Suprapubic skin (tissue), 4 donors: ENCODE data around the gene NDUFV1. TPM values are rescaled to one million over a fixed set of nuclear protein-coding genes. Genes with fewer than 3 reads are reported as not detected.

ENCODE experiments used
- DNase-seq, 2 donors: peaks; one replicate each; pipeline ENCODE4 v3.0.0-alpha.2; 2019; ENCODE audit warnings: low spot score in 2 of 2
- H3K27ac ChIP-seq: fragments of 200-600 bp; sonication (generic); one replicate; pipeline ENCODE4 v1.5.1; 2019
- H3K27me3 ChIP-seq: fragments of 200-600 bp; sonication (generic); one replicate; pipeline ENCODE4 v1.5.1; 2019
- H3K36me3 ChIP-seq: fragments of 200-600 bp; sonication (generic); one replicate; pipeline ENCODE4 v1.5.1; 2019
- H3K4me1 ChIP-seq: fragments of 200-600 bp; sonication (generic); one replicate; pipeline ENCODE4 v1.5.1; 2019
- H3K4me3 ChIP-seq: fragments of 200-600 bp; sonication (generic); one replicate; pipeline ENCODE4 v1.5.1; 2019; ENCODE audit warnings: mild to moderate bottlenecking
- H3K9me3 ChIP-seq: fragments of 200-600 bp; sonication (generic); one replicate; pipeline ENCODE4 v1.5.1; 2019
- EP300 ChIP-seq: sonication (generic); formaldehyde crosslinking; IDR thresholded peaks from one replicate; pipeline ENCODE4 v1.6.1; 2017; ENCODE audit warnings: antibody characterized with exemption
- POLR2A ChIP-seq, 2 donors: fragments of 450-650 bp; IDR thresholded peaks; one replicate each; pipeline ENCODE4 v1.6.1; 2017; ENCODE audit warnings: antibody characterized with exemption in 2 of 2, mild to moderate bottlenecking in 2 of 2, moderate library complexity in 2 of 2
- POLR2AphosphoS5 ChIP-seq, 3 donors: sonication (generic); formaldehyde crosslinking; IDR thresholded peaks; one replicate each; pipeline ENCODE4 v1.6.1; 2017; ENCODE audit warnings: antibody characterized with exemption in 3 of 3
- WGBS: methylation state at CpG from one replicate; pipeline ENCODE4 v1.1.5; 2018; 5-methylcytosine and 5-hydroxymethylcytosine counted together
- total RNA-seq, 4 donors: library from RNA; depleted of rRNA; stranded (reverse); fragments of >200 nt; gene quantifications; one replicate each; pipeline ENCODE4 v1.1.0, GENCODE V29; 2016
- TF ChIP-seq, protein P1 (sequence below), 2 donors: fragments of 200-600 bp in 1 of 2; fragments of 450-650 bp in 1 of 2; sonication (generic) in 1 of 2; IDR thresholded peaks; one replicate each; pipeline ENCODE4 v1.5.1; 2016 to 2019; ENCODE audit warnings: antibody characterized with exemption in 2 of 2, mild to moderate bottlenecking in 1 of 2, moderate library complexity in 1 of 2

Gene NDUFV1
- total RNA-seq, 4 donors from 2014 or later = 200 to 361 (median 275) TPM

DNA sequence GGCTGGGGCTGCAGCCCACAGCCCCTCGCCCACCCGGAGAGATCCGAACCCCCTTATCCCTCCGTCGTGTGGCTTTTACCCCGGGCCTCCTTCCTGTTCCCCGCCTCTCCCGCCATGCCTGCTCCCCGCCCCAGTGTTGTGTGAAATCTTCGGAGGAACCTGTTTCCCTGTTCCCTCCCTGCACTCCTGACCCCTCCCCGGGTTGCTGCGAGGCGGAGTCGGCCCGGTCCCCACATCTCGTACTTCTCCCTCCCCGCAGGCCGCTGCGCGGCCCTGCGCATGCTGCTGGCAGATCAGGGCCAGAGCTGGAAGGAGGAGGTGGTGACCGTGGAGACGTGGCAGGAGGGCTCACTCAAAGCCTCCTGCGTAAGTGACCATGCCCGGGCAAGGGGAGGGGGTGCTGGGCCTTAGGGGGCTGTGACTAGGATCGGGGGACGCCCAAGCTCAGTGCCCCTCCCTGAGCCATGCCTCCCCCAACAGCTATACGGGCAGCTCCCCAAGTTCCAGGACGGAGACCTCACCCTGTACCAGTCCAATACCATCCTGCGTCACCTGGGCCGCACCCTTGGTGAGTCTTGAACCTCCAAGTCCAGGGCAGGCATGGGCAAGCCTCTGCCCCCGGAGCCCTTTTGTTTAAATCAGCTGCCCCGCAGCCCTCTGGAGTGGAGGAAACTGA lies 22.4 kb upstream of the NDUFV1 start:
- H3K36me3 ChIP-seq = peaks cover 26% of the 10 kb centered on the region
- WGBS = 16% methylated on average over 27 of the region's 33 CpGs
- peaks cover 41% of the 10 kb centered on the region for H3K4me1 ChIP-seq
- DNase-seq = peak; percentile 90 to 94
- peak overlapping the region; percentile 86 for H3K4me3 ChIP-seq
- H3K9me3 ChIP-seq = no peaks in the 10 kb centered on the region
- H3K27ac ChIP-seq = peak overlapping the region; percentile 100
- no peaks in the 10 kb centered on the region for H3K27me3 ChIP-seq
- TF ChIP-seq POLR2AphosphoS5 (IDR thresholded peaks at IDR 0.05) (peak in 2 of 3 donors; percentile 29 to 30), POLR2A (IDR thresholded peaks at IDR 0.05) (peak in 1 of 2 donors; percentile 41)
- TF ChIP-seq, protein P1, sequence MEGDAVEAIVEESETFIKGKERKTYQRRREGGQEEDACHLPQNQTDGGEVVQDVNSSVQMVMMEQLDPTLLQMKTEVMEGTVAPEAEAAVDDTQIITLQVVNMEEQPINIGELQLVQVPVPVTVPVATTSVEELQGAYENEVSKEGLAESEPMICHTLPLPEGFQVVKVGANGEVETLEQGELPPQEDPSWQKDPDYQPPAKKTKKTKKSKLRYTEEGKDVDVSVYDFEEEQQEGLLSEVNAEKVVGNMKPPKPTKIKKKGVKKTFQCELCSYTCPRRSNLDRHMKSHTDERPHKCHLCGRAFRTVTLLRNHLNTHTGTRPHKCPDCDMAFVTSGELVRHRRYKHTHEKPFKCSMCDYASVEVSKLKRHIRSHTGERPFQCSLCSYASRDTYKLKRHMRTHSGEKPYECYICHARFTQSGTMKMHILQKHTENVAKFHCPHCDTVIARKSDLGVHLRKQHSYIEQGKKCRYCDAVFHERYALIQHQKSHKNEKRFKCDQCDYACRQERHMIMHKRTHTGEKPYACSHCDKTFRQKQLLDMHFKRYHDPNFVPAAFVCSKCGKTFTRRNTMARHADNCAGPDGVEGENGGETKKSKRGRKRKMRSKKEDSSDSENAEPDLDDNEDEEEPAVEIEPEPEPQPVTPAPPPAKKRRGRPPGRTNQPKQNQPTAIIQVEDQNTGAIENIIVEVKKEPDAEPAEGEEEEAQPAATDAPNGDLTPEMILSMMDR (IDR thresholded peaks at IDR 0.05) = no peak

DNA sequence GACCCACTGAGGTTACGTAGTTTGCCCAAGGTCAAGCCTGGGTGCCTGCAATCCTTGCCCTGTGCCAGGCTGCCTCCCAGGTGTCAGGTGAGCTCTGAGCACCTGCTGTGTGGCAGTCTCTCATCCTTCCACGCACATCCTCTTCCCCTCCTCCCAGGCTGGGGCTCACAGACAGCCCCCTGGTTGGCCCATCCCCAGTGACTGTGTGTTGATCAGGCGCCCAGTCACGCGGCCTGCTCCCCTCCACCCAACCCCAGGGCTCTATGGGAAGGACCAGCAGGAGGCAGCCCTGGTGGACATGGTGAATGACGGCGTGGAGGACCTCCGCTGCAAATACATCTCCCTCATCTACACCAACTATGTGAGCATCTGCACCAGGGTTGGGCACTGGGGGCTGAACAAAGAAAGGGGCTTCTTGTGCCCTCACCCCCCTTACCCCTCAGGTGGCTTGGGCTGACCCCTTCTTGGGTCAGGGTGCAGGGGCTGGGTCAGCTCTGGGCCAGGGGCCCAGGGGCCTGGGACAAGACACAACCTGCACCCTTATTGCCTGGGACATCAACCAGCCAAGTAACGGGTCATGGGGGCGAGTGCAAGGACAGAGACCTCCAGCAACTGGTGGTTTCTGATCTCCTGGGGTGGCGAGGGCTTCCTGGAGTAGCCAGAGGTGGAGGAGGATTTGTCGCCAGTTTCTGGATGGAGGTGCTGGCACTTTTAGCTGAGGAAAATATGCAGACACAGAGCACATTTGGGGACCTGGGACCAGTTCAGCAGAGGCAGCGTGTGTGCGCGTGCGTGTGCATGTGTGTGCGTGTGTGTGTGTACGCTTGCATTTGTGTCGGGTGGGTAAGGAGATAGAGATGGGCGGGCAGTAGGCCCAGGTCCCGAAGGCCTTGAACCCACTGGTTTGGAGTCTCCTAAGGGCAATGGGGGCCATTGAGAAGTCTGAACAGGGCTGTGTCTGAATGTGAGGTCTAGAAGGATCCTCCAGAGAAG lies 21.6 kb upstream of the NDUFV1 start:
- Histone ChIP-seq H3K9me3 (no peaks in the 10 kb centered on the region), H3K27me3 (no peaks in the 10 kb centered on the region), H3K36me3 (peaks cover 26% of the 10 kb centered on the region), H3K27ac (peak overlapping the region; percentile 100), H3K4me1 (peaks cover 36% of the 10 kb centered on the region), H3K4me3 (peak overlapping the region; percentile 86)
- no peak for DNase-seq
- WGBS = 84% methylated on average over 21 of the region's 21 CpGs
- TF ChIP-seq EP300 (no peak), POLR2AphosphoS5 (IDR thresholded peaks at IDR 0.05) (no peak), POLR2A (IDR thresholded peaks at IDR 0.05) (no peak)
- TF ChIP-seq, protein P1 (IDR thresholded peaks at IDR 0.05) = no peak

DNA sequence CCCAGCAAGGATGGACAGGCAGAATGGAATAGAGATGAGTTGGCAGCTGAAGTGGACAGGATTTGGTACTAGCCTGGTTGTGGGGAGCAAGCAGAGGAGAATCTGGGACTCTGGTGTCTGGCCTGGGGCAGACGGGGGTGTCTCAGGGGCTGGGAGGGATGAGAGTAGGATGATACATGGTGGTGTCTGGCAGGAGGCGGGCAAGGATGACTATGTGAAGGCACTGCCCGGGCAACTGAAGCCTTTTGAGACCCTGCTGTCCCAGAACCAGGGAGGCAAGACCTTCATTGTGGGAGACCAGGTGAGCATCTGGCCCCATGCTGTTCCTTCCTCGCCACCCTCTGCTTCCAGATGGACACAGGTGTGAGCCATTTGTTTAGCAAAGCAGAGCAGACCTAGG lies 20.8 kb upstream of the NDUFV1 start:
- WGBS = 96% methylated on average over 3 of the region's 4 CpGs
- DNase-seq = no peak
- Histone ChIP-seq H3K4me1 (peaks cover 36% of the 10 kb centered on the region), H3K27ac (peak overlapping the region; percentile 100), H3K36me3 (peaks cover 26% of the 10 kb centered on the region), H3K4me3 (no peak overlapping the region), H3K27me3 (no peaks in the 10 kb centered on the region), H3K9me3 (no peaks in the 10 kb centered on the region)
- TF ChIP-seq EP300 (no peak), POLR2AphosphoS5 (IDR thresholded peaks at IDR 0.05) (no peak), POLR2A (IDR thresholded peaks at IDR 0.05) (no peak)
- TF ChIP-seq, protein P1 (IDR thresholded peaks at IDR 0.05) = no peak

DNA sequence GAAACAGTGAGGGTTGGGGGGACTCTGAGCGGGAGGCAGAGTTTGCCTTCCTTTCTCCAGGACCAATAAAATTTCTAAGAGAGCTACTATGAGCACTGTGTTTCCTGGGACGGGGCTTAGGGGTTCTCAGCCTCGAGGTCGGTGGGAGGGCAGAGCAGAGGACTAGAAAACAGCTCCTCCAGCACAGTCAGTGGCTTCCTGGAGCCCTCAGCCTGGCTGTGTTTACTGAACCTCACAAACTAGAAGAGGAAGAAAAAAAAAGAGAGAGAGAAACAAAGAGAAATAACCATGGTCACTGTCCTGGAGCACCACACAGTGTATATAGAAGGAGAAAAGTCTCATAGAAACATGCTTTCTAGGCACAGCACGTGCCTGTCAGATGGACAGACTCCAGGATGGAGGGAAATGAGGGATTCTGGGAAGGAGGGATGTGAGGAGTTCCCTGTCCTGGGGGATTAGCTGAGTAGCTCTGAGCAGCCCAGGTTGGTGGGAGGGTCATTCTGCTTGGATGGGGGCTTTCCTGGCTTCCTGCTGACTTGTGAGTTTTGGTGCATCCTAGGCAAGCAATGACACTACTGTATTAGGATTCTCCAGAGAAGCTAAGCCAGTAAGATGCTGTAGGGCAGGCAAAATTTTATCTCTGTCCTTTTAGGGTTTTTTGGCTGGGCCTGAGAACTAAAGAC lies 20.0 kb upstream of the NDUFV1 start:
- 87% methylated on average over 4 of the region's 5 CpGs for WGBS
- TF ChIP-seq POLR2A (IDR thresholded peaks at IDR 0.05) (no peak), POLR2AphosphoS5 (IDR thresholded peaks at IDR 0.05) (no peak), EP300 (no peak)
- TF ChIP-seq, protein P1 (IDR thresholded peaks at IDR 0.05) = no peak
- Histone ChIP-seq H3K9me3 (no peaks in the 10 kb centered on the region), H3K27ac (no peak overlapping the region), H3K4me3 (no peak overlapping the region), H3K27me3 (no peaks in the 10 kb centered on the region), H3K36me3 (peaks cover 26% of the 10 kb centered on the region), H3K4me1 (peaks cover 36% of the 10 kb centered on the region)
- DNase-seq = no peak
